ENCODE data around the gene TXNDC11.

Gene TXNDC11

DNA sequence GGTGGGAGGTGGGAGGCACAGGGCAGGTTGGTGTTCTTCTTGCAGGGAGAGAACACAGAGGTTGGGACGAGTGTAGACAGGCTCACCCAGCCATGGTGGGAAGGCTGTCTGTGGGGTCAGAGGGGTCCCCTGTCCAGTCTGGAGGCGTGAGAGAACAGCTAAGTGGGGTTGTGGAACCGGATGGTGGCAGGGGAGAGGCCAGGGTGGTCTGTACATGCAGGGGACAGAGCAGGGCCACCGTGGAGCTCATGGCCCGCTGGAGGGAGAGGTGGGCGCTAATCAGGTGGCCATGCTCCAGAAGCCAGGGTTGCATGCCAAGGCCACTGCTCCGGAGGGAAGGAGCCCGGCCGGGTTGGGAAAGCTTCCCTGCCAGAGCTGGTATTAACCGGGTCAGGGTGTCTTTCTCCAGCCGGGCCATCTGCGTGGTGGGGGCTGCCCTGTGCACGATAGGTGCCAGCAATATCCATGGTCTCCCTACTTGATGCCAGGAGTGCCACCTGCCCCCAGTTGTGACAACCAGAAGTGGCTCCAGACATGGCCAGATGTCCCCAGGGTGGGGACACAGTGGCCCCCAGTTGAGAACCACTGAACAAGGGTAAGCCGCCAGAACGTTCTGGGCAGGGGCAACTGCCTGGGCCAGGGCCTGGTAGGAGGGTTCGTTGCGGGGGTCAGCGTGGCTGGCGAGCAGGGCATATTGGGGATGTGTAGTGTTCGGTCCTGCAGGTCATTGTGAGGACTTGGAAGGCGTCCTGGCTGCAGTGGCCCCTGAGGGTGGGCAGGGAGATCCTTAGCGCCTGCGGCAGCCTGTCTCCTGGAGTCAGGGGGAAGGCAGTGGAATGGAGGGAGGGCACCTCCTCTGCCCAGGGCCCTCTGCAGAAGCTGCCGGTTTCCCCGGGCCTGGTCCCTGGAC is 69.3 kb downstream of the TXNDC11 start:
- no peak for FAIRE-seq

DNA sequence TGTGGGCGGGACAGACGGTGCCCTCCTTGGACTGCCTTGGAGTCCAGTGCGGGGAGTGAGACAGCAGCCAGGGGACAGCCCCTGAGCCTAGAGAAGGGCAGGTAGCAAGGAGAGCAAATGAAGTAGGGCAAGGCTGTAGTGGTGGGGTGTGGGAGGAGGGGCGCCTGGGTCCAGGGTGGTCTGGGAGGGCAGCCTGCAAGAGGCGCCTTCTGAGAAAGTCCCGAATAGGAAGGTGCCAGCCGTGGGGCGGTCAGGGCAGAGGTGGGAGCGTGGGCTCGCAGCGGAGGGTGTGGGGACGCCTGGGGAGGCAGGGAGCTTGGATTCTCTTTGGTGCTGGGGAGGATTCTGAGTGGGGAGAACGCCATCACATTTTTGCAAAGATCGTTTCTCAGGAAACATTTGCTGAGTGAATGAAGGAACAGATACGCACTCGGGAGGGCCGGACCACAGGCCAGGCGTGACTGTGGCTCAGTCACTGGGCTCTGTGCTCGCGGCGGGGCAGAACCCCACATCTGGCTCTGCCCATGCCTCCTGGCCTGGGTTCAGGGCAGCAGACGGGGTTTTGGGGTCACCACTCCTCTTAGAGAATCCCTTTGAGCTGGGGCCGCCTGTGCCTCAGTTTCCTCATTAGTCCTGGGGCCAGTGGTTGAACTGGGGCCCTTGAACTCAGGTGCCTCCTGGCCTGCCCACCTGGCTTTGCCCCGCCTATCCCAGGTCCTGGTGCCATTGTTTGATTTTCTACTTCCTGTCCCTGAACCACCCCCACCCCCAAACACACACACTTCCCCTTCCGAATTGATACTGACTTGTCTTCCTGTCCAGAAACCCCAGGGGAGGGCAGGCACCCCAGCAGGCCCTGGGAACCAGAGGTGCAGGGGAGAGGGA is 70.2 kb downstream of the TXNDC11 start:
- FAIRE-seq, result no peak

DNA sequence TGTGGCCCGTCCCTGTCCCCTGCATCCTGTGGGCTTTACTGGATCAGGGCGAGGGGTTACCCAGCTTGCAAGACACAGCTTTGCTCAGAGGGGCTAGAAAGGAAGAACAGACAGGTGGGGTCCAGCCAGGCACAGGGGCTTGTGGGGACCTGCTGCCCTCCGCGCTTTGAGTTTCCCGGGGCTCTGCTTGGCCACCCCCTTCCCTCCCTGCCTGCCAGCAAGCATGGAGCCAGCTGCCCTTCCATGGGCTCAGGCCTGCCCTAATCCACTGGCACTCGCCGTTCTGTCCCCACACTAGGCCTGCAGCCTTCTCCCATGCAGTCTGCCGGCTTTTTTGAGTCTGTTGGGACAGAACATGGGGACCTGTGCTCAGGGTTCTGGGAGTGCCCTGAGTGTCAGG is 71.0 kb downstream of the TXNDC11 start:
- no peak for FAIRE-seq

DNA sequence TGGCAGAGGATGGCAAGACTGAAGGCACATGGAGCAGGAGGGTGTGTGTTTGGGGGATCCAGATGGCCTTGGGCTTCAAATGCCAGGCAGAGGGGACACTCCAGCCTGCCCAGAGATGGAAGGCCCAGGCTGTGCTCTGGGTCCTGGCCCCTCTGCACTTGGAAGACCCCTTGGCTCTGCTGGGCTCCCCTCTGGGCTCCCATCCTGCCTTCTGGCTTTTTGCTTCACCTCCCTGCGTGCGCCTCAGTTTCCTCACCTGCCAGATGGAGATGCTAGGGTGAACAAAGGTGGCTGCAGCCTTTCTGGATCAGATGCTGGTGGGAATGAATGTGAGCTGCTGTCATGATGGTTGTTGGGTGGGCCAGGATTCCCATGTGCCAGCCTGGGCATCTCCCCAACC is 71.4 kb downstream of the TXNDC11 start:
- FAIRE-seq, result no peak

DNA sequence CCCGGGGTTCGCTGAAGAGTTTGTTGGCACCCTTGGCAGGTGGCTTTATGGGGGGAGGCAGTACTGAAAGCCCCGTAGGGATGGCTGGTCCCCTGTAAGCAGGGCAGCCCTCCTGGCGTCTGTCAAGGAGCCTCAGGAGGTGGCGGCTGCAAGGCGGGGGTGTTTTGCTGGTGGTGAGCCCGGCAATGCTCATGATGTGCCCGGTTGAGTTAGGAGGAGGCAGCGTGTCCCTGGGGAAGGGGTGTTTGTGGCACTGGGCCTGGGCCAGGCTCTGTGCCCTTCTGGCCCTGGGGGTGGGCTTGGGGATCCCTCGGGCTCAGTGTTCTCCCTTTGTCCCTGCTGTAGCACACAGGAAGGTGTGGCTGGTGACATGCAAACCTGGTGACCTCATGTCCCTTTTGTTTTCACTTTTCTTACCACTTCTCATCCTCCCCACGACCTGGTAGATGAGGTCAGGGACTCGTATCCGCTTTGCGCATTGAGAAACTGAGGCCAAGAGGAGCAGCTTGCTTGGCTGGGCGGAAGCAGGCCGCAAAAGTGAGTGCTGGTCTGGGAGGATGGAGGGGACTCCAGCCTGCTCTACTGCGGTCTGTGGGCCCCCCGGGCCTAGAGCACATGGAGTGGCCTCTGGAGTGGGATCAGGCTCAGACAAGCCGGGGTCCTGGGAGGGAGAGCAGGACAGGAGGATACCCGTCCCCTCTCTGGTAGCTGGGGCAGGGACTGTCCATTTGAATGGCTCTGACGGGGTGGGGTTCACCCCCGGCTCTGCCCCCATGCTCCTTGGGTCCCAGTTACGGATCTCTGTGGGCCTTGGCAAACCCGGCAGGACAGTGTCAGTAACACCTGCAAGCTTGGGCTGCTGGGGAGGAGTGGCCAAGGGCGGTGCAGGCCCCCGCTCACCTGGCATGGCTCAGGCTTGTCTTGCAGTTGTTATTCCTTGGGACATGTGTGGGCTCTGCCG is 72.2 kb downstream of the TXNDC11 start:
- no peak for FAIRE-seq

DNA sequence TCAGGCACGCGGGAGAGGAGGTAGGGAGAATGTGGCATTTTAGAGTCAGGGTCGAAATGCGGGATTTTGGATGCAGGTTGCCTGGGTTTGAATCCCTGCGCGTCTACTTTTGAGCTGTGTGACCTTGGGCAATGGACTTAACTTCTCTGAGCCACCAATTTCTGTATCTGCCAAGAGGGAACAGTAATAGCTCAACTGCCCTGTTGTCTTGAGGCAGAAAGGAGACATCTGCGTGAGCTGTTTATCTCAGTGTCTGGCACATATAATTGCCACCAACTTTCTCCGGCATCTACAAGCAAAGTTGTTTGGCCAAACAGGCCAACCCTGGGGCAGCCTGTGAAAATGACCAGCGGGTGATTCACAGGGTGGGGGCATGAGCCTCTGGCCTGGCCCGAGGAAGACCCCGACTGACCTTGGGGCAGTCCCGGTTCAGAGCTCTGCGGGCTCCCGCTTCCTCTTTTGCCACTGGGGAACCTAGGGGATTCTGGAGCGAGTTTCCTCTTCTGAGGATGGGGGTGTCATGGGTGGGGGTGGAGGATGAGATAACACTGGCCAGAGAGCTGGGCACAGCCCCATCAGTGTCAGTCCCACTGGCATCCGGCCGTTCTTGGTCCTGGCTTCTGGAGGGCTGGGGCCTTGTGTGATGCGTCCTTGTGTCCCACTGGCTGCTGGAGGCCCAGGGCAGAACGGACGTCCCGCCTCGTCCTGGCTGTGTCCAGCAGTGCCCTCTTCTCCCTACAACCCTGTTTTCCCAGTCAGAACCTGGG is 73.1 kb downstream of the TXNDC11 start:
- FAIRE-seq, result no peak

DNA sequence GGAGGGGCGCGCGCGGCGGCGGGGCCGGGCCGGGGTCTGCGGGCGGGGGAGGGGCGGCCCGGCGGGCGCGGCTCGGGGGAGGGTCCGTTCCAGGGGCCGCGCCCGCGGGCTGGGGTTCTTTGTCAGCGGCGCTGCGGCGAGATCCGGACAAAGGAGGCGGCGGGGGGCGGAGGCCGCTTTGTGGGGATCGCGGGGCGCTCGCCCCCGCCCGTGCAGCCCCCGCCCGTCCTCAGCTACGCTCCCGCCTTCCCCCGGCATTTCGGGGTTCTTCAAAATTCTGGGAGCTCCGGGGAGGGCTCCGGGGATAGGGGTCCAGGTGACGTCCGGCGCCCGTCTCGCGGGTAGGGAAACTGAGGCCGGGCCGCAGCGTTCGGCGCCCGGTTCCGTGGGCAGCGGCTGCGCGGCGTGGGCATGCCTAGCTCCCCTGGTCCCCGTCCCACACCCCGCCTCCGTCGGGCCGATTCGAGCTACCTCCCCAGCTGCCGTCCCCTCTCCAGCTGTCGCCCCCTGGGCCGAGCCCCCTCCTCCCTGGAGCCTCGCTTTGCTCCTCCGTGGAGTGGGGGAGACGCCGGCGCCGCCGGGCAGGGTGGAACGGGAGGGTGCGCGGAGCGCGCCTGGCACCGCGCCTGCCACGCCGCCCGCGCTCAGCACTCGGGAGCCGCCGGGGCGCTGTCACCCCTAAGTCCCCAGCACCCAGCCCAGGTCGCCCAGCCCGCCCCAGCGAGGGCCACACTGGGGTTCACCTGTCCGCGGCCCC is 73.9 kb downstream of the TXNDC11 start:
- FAIRE-seq, result no peak

DNA sequence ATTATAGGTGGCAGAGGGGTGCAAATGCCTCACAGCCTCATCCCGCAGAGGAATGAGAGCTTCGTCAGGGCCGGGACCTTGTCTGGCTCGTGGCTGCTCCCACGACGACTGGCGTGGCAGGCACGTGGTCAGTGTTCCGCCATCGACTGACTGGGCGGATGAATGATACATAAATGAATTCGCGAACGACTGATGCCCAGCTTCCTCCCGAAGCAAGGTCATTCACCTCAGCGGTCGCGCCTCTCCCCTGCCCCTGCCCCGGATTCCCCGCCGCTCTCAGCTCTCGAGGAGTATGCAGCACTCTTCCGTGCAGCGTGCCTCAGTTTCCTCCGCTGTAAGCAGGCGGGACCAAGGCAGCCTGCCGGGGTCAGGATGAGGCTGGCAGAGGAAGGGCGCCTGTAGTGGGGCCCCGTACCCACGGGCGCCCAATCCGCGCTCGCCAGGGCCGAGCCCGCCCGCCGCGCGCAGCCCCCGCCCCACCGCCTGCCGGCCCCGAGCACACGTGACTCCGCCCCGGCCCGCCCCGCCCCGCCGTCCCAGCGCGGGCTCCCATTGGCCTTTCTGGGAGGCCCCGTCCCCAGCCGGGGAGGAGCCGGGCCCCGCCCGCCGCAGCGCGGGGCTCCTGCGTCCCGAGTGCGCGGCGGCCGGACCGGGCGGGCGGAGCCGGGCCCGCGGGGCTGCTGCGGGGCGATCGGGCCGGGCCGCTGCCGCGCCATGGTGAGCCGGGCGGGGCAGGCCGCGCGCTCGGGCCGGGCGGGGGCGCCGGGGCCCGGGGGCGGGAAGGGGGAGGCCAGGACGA is 74.6 kb downstream of the TXNDC11 start, which contains the start of gene SNN:
Gene SNN, plus strand, starts transcription at position 632 of the 799 bp plus-strand sequence. CDS start 7,605 bp downstream, outside the sequence.
- no peak for FAIRE-seq

DNA sequence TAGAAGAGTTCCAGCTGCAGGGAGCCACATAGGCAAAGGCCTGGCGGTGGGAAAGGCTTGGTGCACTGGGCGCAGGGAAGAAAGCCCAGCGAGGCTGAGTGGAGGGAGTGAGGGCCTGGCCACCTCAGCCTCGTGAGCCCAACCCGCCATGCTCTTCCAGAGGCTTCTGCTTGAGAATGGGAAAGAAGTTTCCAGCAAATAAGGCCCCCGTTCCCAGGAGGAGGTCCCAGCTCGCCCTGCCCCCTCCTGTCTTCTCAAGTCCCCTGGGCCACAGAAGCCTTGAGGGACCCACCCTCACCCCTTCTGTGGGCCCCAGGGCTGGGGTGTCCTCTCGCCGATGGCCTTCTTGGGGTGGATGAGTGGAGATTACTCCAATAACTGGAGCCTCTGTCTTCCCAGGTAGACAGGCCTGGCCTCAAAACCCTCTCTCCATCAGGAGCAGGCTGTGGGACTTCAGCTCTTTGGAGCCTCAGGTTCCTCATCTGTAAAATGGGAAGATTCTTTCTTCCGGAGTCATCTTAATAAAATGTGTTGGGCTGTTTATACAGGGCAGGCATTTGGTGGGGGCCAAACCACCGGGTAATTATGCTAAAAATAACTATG is 75.3 kb downstream of the TXNDC11 start:
- no peak for FAIRE-seq

DNA sequence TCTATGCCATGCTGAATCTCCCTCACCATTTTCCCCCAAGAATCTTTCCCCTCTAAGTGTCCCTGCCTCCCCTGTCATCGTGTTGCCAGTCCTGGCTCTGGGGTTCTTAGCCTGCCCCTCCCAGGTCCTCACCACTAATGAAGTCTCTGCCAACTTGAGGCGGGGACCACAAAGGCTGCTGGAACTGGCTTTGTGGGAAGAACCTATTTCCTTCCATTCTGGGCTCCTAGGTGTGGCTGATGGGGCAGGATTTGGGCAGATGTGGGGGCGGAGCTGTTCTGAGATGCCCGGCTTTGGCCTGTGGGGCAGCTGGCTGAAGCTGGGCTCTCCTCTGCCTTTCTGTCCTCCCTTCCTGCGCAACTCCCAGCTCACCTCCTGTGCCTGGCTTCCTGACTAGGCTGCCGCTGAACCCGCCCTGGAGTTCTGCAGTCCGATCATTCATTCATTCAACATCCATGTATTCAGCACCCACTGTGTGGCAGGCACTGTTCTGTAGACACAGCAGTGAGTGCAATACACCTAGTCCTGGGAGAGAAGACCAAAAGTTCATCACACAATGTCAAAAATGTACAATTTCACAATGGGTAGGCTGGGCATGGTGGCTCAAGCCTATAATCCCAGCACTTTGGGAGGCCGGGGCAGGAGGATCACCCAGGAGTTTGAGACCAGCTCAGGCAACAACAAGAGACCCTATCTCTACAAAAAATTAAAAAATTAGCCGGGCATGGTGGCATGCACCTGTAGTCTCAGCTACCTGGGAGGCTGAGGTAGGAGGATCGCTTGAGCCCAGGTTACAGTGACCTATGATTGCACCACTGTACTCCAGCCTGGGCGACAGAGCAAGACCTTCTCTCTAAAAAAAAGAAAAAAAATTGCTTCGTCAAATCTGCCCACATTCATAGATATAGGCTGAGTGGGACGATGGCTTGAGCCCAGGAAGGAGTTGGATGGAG is 76.3 kb downstream of the TXNDC11 start:
- no peak for FAIRE-seq

DNA sequence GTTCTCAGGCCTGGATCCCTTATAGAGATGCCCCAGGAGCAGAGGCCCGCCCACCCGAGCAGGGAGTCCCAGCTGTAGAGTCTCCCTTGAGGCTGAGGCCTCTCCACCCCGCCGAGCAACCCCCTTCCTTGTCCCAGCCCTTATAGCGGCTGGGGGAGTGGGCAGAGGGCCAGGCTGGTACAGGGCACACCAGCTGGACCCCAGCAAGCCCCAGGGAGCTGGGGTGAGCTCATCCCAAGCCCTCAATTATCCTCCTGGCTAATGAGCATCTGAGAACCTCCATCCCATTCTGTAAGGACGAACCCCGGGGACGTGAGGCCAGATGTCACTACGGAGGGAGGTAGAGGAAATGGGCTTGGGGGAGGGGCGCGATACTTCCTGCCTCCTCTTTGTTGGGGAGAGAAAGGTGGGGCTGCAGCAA is 77.6 kb downstream of the TXNDC11 start:
- no peak for FAIRE-seq

DNA sequence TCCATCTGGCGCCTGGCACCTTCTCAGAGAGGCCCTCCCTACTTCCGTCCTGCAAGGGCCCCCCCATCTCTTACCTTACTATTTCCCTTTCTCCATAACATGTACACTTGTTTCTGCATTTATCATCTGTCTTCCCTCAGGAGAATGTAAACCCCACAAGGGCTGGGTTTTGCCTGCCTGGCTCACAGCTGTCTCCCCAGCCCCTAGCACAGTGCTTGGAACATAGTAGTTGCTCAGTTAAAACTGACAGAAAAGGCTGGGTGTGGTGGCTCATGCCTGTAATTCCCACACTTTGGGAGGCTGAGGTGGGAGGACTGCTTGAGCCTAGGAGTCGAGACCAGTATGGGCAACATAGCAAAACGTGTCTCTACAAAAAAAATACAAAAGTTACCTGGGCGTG is 80.1 kb downstream of the TXNDC11 start:
- no peak for FAIRE-seq

DNA sequence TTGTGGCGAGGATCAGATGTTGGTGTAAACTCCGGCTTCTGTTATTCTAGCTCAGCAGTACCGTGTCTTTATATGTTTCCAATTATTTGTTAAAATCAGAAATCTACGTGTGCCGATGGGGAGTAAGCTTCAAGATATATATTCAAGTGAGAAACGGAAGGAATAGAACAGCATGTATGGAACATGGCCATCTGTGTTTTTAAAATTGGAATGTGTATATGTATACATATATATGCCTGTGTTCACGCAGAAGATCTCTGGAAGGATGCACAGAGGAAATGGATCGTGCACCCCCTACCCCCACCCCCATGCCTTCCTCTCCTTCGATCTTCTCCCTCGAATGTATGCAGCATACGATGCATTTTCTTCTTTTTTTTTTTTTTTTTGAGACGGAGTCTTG is 82.1 kb downstream of the TXNDC11 start:
- FAIRE-seq, result no peak

DNA sequence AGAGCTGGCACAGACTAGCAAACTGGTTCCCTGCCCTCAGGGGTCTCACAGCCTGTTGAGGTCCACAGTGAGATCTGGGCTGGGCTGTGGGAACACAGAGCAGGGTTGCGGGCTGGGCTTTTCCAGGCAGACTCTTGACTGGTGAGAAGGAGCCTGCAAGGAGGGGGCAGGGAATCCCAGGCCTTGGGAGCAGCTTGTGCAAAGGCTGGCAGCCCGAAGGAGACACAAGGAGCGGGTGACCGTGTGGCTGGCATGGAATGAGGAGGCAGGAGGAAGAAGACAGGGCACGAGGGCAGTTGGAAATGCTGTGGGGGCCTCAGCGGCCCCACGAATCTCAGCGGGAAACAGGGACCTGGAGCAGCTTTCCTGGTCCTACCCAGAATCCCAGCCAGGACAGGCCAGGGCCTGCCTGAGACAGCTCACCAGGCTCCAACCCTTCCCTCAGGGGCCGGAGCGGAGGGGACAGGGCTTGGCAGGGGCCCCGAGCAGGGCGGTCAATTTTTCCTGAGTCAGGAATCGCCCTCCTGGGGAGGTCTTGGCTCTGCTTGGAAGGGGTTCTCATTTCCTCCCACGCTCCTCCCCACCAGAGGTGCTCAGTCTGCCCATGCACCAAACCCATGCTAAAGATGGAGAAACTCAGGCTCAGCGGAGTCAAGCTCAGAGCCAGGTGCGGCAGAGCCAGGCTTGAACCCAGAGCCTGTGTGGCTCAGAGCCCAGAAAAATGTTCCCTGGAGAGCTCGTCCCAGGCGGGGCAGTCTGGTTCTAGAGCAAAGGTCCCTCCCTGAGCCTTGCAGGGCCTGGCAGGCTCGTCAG is 83.6 kb downstream of the TXNDC11 start:
- no peak for FAIRE-seq

DNA sequence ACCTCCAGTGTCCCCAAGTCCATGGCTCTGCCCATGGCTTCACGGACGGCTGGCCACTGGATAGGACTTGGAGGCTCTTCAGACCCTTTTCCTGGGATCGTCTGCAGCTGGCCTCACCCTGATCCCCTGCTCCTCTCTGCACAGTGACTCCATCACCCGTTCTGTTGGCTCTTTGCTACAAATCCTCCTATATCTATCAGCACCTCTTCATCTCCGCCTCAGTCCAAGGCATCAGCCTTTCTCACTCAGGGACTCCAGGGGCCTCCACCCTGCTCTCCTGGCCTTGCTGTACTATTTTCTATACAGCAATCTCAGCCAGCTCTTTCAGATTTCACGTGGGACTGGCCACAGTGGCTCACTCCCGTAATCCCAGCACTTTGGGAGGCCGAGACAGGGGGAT is 85.1 kb downstream of the TXNDC11 start:
- FAIRE-seq, result no peak

DNA sequence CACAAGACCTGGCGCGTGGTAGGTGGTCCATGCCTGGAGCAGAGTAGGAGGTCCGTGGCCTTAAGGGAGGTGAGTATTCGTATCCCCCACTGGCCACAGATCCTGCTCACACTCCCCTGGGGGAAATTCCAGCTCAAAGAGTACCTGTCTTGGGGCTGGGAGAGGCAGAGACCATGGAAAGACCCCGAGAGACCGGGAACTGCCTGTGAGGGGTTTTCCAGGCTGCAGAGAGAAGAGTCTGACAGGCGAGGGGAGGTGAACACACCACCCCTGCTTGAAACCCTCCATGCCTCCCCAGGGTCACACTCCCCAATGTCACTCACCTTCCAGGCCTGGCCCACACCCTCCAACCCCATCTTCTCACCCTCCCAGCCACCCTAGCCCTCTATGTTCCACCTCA is 87.0 kb downstream of the TXNDC11 start:
- no peak for FAIRE-seq

DNA sequence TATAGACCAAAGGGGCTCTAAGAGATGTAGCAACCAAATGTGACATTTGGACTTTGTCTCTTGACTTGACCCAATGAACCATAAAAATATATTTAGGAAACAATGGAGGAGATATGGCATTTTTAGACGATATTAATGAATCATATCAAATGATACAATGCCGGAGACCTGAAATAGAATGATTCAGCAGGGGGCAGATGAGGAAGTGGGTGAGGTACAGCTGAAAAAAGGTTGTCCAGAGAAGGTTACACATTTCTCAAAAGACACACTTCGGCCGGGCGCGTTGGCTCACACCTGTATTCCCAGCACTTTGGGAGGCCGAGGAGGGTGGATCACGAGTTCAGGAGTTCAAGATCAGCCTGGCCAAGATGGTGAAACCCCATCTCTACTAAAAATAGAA is 90.9 kb downstream of the TXNDC11 start:
- no peak for FAIRE-seq

Data from colon (tissue), 2 donors.